Measurements from ENCODE around the gene CAPN11. TPM values are rescaled to one million over a fixed set of nuclear protein-coding genes. Genes with fewer than 3 reads are reported as not detected.

The CAPN11 gene
- total RNA-seq, 1 donor from 2014 or later, result 0.07 TPM

DNA sequence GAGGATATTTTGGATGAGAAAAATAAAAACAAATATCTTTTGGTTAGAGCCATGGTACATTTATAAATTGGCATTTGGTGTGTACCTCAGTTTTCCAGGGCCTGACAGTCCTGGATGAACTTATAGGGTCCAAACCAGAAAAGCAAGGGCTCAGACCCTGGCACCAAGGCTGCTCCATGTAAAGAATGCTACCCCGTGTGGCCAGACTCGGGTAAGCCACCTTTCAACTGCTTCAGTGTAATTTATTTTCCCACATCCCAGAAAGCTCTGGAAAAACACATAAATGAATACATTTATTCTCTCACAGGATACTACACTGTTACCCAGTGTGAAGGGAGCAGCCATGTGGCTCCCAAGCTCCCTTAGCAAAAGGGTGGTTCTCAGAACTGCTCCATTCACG, 45.2 kb upstream of the CAPN11 start:
- no peaks in the 10 kb centered on the region for H3K9me3 Mint-ChIP-seq (ENCODE audit: low read depth)
- H3K4me1 Mint-ChIP-seq (ENCODE audit: low read depth), result peaks cover 33% of the 10 kb centered on the region
- no peak overlapping the region for H3K4me3 Mint-ChIP-seq (ENCODE audit: unreplicated experiment)
- TF ChIP-seq, protein P1, sequence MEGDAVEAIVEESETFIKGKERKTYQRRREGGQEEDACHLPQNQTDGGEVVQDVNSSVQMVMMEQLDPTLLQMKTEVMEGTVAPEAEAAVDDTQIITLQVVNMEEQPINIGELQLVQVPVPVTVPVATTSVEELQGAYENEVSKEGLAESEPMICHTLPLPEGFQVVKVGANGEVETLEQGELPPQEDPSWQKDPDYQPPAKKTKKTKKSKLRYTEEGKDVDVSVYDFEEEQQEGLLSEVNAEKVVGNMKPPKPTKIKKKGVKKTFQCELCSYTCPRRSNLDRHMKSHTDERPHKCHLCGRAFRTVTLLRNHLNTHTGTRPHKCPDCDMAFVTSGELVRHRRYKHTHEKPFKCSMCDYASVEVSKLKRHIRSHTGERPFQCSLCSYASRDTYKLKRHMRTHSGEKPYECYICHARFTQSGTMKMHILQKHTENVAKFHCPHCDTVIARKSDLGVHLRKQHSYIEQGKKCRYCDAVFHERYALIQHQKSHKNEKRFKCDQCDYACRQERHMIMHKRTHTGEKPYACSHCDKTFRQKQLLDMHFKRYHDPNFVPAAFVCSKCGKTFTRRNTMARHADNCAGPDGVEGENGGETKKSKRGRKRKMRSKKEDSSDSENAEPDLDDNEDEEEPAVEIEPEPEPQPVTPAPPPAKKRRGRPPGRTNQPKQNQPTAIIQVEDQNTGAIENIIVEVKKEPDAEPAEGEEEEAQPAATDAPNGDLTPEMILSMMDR (IDR thresholded peaks at IDR 0.05), result peak; percentile 41
- H3K27me3 Mint-ChIP-seq (ENCODE audit: low read depth), result no peaks in the 10 kb centered on the region
- no peak overlapping the region for H3K27ac Mint-ChIP-seq (ENCODE audit: unreplicated experiment)
- peaks cover 27% of the 10 kb centered on the region for H3K36me3 Mint-ChIP-seq (ENCODE audit: low read depth)
- no peak for DNase-seq (ENCODE audit: low spot score)

DNA sequence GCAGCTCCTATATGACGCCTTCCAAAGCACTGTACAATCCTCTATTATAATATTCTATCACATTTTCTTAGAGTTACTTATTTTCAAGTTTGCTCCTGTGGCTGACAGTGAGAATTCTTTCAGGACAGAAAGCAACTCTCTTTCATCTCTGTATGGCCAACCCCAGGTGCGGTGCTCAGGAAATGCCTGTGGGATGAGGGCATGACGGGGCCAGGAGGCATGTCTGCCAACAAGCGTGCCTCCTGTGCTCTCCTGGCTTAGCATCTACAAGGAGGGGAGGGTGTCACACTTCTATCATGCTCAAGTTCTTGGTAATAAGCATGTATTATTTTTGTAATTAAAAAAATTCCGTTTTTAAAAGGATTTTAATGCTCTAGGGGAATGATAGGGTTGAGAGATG, 42.8 kb upstream of the CAPN11 start:
- Mint-ChIP-seq H3K4me3 (ENCODE audit: unreplicated experiment) (no peak overlapping the region), H3K4me1 (ENCODE audit: low read depth) (peaks cover 48% of the 10 kb centered on the region), H3K36me3 (ENCODE audit: low read depth) (peaks cover 23% of the 10 kb centered on the region), H3K9me3 (ENCODE audit: low read depth) (no peaks in the 10 kb centered on the region), H3K27ac (ENCODE audit: unreplicated experiment) (peak overlapping the region; percentile 96), H3K27me3 (ENCODE audit: low read depth) (no peaks in the 10 kb centered on the region)
- no peak for DNase-seq (ENCODE audit: low spot score)
- TF ChIP-seq, protein P1 (IDR thresholded peaks at IDR 0.05), result no peak

DNA sequence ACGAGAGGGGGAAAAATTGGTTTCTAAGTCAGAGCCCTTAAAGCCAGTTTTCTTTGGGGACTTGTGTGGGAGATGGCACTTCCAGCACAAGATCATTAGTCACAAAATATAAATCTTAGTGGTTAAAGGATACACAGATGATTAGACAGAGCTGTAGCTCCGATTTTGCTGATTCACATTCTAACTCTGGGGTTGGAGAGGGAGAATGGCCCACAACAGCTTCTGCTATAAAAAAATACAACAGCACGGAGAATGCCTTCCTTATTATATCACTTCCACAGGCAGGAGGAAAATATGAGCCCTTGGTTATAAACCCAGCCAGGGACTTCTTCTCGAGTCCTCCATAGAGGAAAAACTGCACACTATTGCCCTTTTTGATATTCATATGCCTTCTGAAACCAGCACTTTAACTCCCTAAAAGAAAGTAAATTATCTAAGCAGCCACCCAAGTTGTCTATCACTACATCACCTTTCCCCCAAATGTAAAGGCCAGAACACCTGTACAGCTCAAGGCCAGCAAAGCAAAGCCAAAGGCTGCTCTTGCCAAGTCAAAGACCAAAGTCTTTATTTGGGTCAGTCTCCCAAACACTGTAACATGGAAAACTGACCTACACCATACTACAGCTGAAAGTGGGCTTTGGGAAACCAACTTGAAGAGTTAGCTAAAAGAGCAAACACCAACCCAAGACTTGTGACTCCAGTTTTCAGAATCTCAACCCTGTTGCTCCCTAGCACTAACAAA, 41.8 kb upstream of the CAPN11 start:
- Mint-ChIP-seq H3K27ac (ENCODE audit: unreplicated experiment) (peak overlapping the region; percentile 96), H3K27me3 (ENCODE audit: low read depth) (no peaks in the 10 kb centered on the region), H3K9me3 (ENCODE audit: low read depth) (no peaks in the 10 kb centered on the region), H3K4me3 (ENCODE audit: unreplicated experiment) (no peak overlapping the region), H3K36me3 (ENCODE audit: low read depth) (peaks cover 15% of the 10 kb centered on the region), H3K4me1 (ENCODE audit: low read depth) (peaks cover 56% of the 10 kb centered on the region)
- TF ChIP-seq, protein P1 (IDR thresholded peaks at IDR 0.05), result no peak
- DNase-seq (ENCODE audit: low spot score), result no peak

DNA sequence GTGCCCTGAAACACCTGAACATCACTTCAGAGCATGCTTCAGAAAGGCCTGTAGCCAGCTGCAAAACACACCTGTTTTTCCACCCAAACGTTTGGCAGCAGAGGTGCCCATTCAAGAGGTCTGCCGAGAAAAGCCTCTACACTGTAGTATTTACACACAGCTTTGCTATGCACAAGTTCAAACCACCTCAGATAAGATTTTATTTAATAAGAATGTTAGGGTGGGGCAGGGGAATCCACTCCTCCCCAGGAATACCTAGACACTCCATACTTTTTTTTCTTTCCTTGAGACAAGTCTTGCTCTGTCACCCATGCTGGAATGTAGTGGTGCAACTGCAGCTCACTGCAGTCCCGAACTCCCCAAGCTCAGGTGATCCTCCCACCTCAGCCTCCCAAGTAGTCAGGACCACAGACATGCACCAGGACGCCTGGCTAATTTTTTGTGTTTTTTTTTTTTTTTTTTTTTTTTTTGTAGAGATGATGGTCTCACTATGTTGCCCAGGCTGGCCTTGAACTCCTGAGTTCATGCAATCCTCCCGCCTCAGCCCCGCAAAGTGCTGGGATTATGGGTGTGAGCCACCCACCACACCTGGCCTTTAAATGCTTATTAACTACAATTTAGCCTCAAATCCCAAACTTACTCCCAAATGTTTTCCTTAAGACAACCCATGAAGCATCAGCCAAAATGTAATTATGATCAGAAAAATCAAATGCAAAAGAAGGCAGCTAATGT, 41.1 kb upstream of the CAPN11 start:
- H3K9me3 Mint-ChIP-seq (ENCODE audit: low read depth), result no peaks in the 10 kb centered on the region
- peak overlapping the region; percentile 96 for H3K27ac Mint-ChIP-seq (ENCODE audit: unreplicated experiment)
- no peaks in the 10 kb centered on the region for H3K27me3 Mint-ChIP-seq (ENCODE audit: low read depth)
- no peak for DNase-seq (ENCODE audit: low spot score)
- H3K4me1 Mint-ChIP-seq (ENCODE audit: low read depth), result peaks cover 59% of the 10 kb centered on the region
- no peak overlapping the region for H3K4me3 Mint-ChIP-seq (ENCODE audit: unreplicated experiment)
- TF ChIP-seq, protein P1 (IDR thresholded peaks at IDR 0.05), result no peak
- H3K36me3 Mint-ChIP-seq (ENCODE audit: low read depth), result peaks cover 9% of the 10 kb centered on the region

DNA sequence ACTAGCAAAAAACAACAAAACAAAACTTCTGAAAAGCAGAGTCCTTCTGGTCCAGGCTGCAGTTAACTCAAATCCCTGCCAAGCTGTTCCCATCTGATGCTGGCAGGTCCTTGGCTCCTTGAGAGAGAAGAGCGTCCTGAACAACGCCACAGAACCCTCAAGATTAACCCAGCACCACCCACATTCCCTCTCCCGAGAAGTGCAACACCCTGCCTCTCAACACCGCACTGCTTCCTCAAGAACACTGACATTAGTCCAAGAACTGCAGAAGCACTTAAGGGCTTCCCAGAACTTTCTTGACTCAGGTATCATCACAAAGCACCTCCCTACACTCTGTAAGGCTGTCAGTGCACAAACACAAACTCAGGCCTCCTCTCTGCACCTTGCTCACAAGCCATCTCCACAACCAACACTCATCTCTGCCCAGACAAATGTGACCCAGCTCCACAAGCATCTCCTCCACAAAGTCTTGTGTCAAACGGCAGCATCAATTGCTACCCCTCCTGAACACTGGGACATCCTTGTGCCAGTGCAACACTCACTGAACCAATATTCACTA, 38.8 kb upstream of the CAPN11 start:
- TF ChIP-seq, protein P1 (IDR thresholded peaks at IDR 0.05), result no peak
- Mint-ChIP-seq H3K4me3 (ENCODE audit: unreplicated experiment) (no peak overlapping the region), H3K27me3 (ENCODE audit: low read depth) (no peaks in the 10 kb centered on the region), H3K27ac (ENCODE audit: unreplicated experiment) (peak overlapping the region; percentile 43), H3K4me1 (ENCODE audit: low read depth) (peaks cover 80% of the 10 kb centered on the region), H3K36me3 (ENCODE audit: low read depth) (peaks cover 4% of the 10 kb centered on the region), H3K9me3 (ENCODE audit: low read depth) (no peaks in the 10 kb centered on the region)
- DNase-seq (ENCODE audit: low spot score), result no peak
